H1 (cell line): Measurements from ENCODE around the gene KLHL9.

Experiments
- CEBPB ChIP-seq: IDR thresholded peaks from 2 replicates; pipeline ENCODE4 v1.6.1; 2012; ENCODE audit warnings: low read depth, low read length
- CTCF ChIP-seq, 3 experiments: IDR thresholded peaks; 1 replicate in 2 of 3; 2 replicates in 1 of 3; pipeline versions ENCODE4 v1.5.1 to v1.6.1; 2011; ENCODE audit warnings: low read length in 3 of 3, mild to moderate bottlenecking in 3 of 3, inconsistent platforms in 2 of 3, low read depth in 1 of 3, moderate library complexity in 1 of 3; ENCODE audit not compliant: insufficient read depth in 1 of 3; ENCODE audit errors: control extremely low read depth in 1 of 3
- EP300 ChIP-seq, 2 experiments: IDR thresholded peaks; 1 replicate in 1 of 2; 2 replicates in 1 of 2; pipeline ENCODE4 v1.6.1; 2011 to 2012; ENCODE audit warnings: low read depth in 2 of 2, low read length in 2 of 2, mild to moderate bottlenecking in 2 of 2, borderline replicate concordance in 1 of 2, inconsistent platforms in 1 of 2, moderate library complexity in 1 of 2
- GABPA ChIP-seq: IDR thresholded peaks from 2 replicates; pipeline ENCODE4 v1.6.1; 2011; ENCODE audit warnings: mild to moderate bottlenecking, low read length, moderate library complexity, borderline replicate concordance; ENCODE audit not compliant: insufficient read depth
- JUND ChIP-seq: IDR thresholded peaks from 2 replicates; pipeline ENCODE4 v1.6.1; 2011; ENCODE audit warnings: mild to moderate bottlenecking, improper control_type of control experiment, low read length
- KDM5A ChIP-seq: fragments of 200-600 bp; IDR thresholded peaks from 2 replicates; pipeline ENCODE4 v1.7.1; 2012; ENCODE audit warnings: mild to moderate bottlenecking, low read length, inconsistent platforms, mixed read lengths
- POLR2A ChIP-seq, 2 experiments: IDR thresholded peaks; 1 replicate in 1 of 2; 2 replicates in 1 of 2; pipeline ENCODE4 v1.6.1; 2011; ENCODE audit warnings: low read depth in 2 of 2, low read length in 2 of 2, mild to moderate bottlenecking in 2 of 2; ENCODE audit errors: control extremely low read depth in 1 of 2
- POLR2AphosphoS5 ChIP-seq: IDR thresholded peaks from 2 replicates; pipeline ENCODE4 v1.6.1; 2011; ENCODE audit warnings: low read depth, low read length
- RAD21 ChIP-seq, 2 experiments: IDR thresholded peaks in 1 of 2; conservative IDR thresholded peaks in 1 of 2; 2 replicates each; pipeline ENCODE4 v1.6.1; 2011; ENCODE audit warnings: low read depth in 2 of 2, low read length in 2 of 2, improper control_type of control experiment in 1 of 2, inconsistent platforms in 1 of 2, mild to moderate bottlenecking in 1 of 2, moderate library complexity in 1 of 2
- SP2 ChIP-seq: IDR thresholded peaks from 2 replicates; pipeline ENCODE4 v1.6.1; 2012; ENCODE audit warnings: mild to moderate bottlenecking, low read length, inconsistent platforms
- TBP ChIP-seq: IDR thresholded peaks from 2 replicates; pipeline ENCODE4 v1.6.1; 2011; ENCODE audit warnings: low read depth, low read length, improper control_type of control experiment

GRCh38 chr9:21340735-21341134 lies 5.5 kb upstream of the KLHL9 start:
- TF ChIP-seq JUND (no peak), SP2 (no peak), POLR2AphosphoS5 (no peak), CTCF (IDR thresholded peaks at IDR 0.05; ENCODE audit: control extremely low read depth in 1 of 3, insufficient read depth in 1 of 3, low read depth in 1 of 3, low read length in 3 of 3) (no peak), CEBPB (no peak), EP300 (IDR thresholded peaks at IDR 0.05; ENCODE audit: borderline replicate concordance in 1 of 2, low read depth in 2 of 2, low read length in 2 of 2) (no peak), POLR2A (IDR thresholded peaks at IDR 0.05; ENCODE audit: control extremely low read depth in 1 of 2, low read depth in 2 of 2, low read length in 2 of 2) (no peak), TBP (no peak), GABPA (no peak), RAD21 (IDR thresholded peaks at IDR 0.05 in 1 of 2, conservative IDR thresholded peaks at IDR 0.05 in 1 of 2; ENCODE audit: low read depth in 2 of 2, low read length in 2 of 2) (no peak), KDM5A (no peak)
